Activated naive CD4-positive, alpha-beta T cell treated with anti-CD3 and anti-CD28 coated beads, Interleukin-2, amount 10 ng/mL, durations not matched to agents 5 hours and 36 hours (primary cell): ENCODE results near the gene SORCS1. TPM values are rescaled to one million over a fixed set of nuclear protein-coding genes. Genes with fewer than 3 reads are reported as not detected.

ENCODE experiments used
- total RNA-seq, 2 experiments: library from RNA; stranded (reverse); gene quantifications; one replicate each; pipeline ENCODE4 v1.2.3, GENCODE V29; 2021

The SORCS1 gene
- total RNA-seq, result not detected

DNA sequence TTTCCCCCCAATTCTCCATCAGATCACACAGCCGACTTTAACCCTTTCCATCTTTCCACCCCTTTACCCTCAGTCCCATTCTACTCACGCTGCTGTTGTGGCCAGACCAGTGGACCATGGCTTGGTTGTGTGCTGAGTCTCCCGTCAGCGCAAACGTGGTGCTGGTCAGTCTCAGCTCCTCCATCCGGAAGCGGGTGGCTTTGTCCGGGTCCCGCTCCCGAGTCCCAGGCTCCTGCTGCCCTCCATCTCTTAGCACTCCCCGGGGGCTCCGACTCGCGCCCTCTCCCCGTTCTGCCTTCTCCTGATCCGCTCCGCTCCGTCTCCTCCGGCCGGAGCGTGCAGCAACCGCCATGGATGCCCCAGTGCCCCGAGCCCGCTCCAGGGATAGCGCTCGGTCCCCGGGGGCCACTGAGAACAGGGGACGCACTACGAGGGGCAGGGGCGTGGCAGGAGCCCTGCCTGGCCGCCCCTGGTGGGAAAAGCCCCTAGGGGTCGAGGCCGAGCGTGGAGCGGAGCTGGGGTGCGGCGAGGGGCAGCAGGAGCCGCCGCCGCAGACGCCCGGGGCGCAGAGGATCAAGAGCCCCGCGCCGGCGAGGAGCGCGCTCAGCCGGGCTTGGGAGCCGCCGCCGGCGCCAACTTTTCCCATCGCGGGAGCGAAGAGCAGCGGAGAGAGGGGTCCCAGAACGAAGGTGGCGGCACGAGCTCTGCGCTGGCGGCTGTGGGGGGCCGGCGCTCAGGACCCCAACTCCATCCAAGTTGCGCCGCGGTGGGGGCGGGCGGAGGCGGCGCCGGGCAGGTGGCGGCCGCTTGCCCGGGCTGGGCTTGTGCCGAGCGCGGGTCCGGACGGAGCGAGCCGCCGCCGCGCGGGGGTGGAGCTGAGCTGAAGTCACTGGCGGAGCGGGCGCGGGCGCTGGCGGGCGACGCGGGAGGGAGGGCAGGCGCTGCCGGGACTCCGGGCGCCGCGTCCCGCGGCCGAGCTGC lies at the start of gene SORCS1:
Gene SORCS1, minus strand, starts transcription at position 826 of the 981 bp plus-strand sequence.

